B cell (primary cell): ENCODE data around the gene SEC14L1. TPM values are rescaled to one million over a fixed set of nuclear protein-coding genes. Genes with fewer than 3 reads are reported as not detected.
A peak's percentile ranks its signal among the peaks of the same experiment; 100 is the strongest.

Experiments used
- ATAC-seq: fragments of 200-7000 bp; cut with Tn5 transposase; one replicate; pipeline ENCODE4 v1.10.0; 2021; ENCODE audit warnings: low read depth, mild to moderate bottlenecking, moderate number of reproducible peaks, moderate library complexity
- CTCF ChIA-PET: fragments of 350-600 bp; sonication (Branson Sonifier 250); formaldehyde crosslinking; loops from one replicate; lab custom pipeline; 2021; ENCODE audit warnings: antibody characterized with exemption, inconsistent platforms; lab: Charles Lee
- POLR2A ChIA-PET: fragments of 350-600 bp; sonication (Branson Sonifier 250); formaldehyde crosslinking; loops from one replicate; lab custom pipeline; 2021; ENCODE audit warnings: antibody characterized with exemption; lab: Charles Lee
- DNase-seq: peaks from one replicate; pipeline ENCODE4 v3.0.0; 2013
- H2AFZ ChIP-seq: 2 replicates; pipeline ENCODE4 v1.6.1; 2012; ENCODE audit warnings: mild to moderate bottlenecking, low read depth, low read length; ENCODE audit not compliant: insufficient read depth, poor library complexity, severe bottlenecking
- H3K27ac ChIP-seq, 2 donors: 1 replicate in 1 of 2; 2 replicates in 1 of 2; pipeline ENCODE4 v1.5.1; 2012 to 2013; ENCODE audit warnings: low read length in 2 of 2, mild to moderate bottlenecking in 2 of 2, moderate library complexity in 1 of 2
- H3K27me3 ChIP-seq, 4 experiments: fragments of 200-600 bp in 1 of 4; sonication (generic) in 1 of 4; replicated peaks in 1 of 4; 1 replicate in 2 of 4; 2 replicates in 2 of 4; pipeline versions ENCODE4 v1.6.1 to v1.7.0; 2013 to 2016; ENCODE audit warnings: low read length in 3 of 4, mild to moderate bottlenecking in 2 of 4, mixed read lengths in 1 of 4, moderate library complexity in 1 of 4; ENCODE audit not compliant: insufficient read depth in 4 of 4, control insufficient read depth in 3 of 4; ENCODE audit errors: control extremely low read depth in 1 of 4
- H3K36me3 ChIP-seq, 2 experiments: replicated peaks in 1 of 2; 1 replicate in 1 of 2; 2 replicates in 1 of 2; pipeline versions ENCODE4 v1.6.1 to v1.7.1; 2013; ENCODE audit warnings: low read length in 1 of 2; ENCODE audit not compliant: insufficient read depth in 2 of 2, control insufficient read depth in 1 of 2; ENCODE audit errors: control extremely low read depth in 1 of 2, extremely low read depth in 1 of 2
- H3K4me1 ChIP-seq, 2 donors: fragments of 200-600 bp in 1 of 2; sonication (generic) in 1 of 2; 1 replicate in 1 of 2; 2 replicates in 1 of 2; pipeline versions ENCODE4 v1.5.1 to v1.6.1; 2013 to 2017; ENCODE audit warnings: low read length in 2 of 2; ENCODE audit not compliant: control insufficient read depth in 2 of 2, insufficient read depth in 2 of 2
- H3K4me2 ChIP-seq: replicated peaks from 2 replicates; pipeline ENCODE3; 2012; ENCODE audit warnings: mild to moderate bottlenecking, low read depth, low read length; ENCODE audit not compliant: poor library complexity, severe bottlenecking
- H3K4me3 ChIP-seq, 5 experiments: fragments of 200-600 bp in 1 of 5; sonication (generic) in 1 of 5; 1 replicate in 3 of 5; 2 replicates in 2 of 5; pipeline versions ENCODE4 v1.5.1 to v1.7.0; 2011 to 2016; ENCODE audit warnings: low read length in 4 of 5, mild to moderate bottlenecking in 4 of 5, low read depth in 2 of 5, control low read depth in 1 of 5, moderate library complexity in 1 of 5; ENCODE audit not compliant: insufficient read depth in 1 of 5; ENCODE audit errors: control extremely low read depth in 1 of 5, extremely low read depth in 1 of 5
- H3K79me2 ChIP-seq: fragments of 200-600 bp; sonication (generic); one replicate; pipeline ENCODE4 v1.6.0; 2016; ENCODE audit warnings: low read length; ENCODE audit not compliant: control insufficient read depth, insufficient read depth
- H3K9ac ChIP-seq: fragments of 200-600 bp; sonication (generic); 2 replicates; pipeline ENCODE4 v1.6.1; 2017; ENCODE audit warnings: mild to moderate bottlenecking, low read length, moderate library complexity
- H3K9me3 ChIP-seq, 3 donors: one replicate each; pipeline versions ENCODE4 v1.6.1 to v1.7.1; 2013; ENCODE audit warnings: low read length in 2 of 3; ENCODE audit not compliant: control insufficient read depth in 2 of 3, insufficient read depth in 1 of 3; ENCODE audit errors: control extremely low read depth in 1 of 3
- H4K20me1 ChIP-seq: 2 replicates; pipeline ENCODE4 v1.6.0; 2012; ENCODE audit warnings: mild to moderate bottlenecking, low read length; ENCODE audit not compliant: insufficient read depth, control insufficient read depth, poor library complexity, severe bottlenecking
- H3K27ac Mint-ChIP-seq: one replicate; pipeline ENCODE4 v1.8.0; 2021; ENCODE audit warnings: mixed read lengths
- H3K27me3 Mint-ChIP-seq: one replicate; pipeline ENCODE4 v1.8.0; 2021; ENCODE audit warnings: mixed read lengths
- H3K4me1 Mint-ChIP-seq: one replicate; pipeline ENCODE4 v1.8.0; 2021; ENCODE audit warnings: mixed read lengths
- H3K4me3 Mint-ChIP-seq: one replicate; pipeline ENCODE4 v1.8.0; 2021; ENCODE audit warnings: mixed read lengths
- H3K9me3 Mint-ChIP-seq: one replicate; pipeline ENCODE4 v1.8.0; 2022; ENCODE audit warnings: mixed read lengths; ENCODE audit not compliant: insufficient read depth
- CTCF ChIP-seq: fragments of 200-600 bp; IDR thresholded peaks from one replicate; pipeline ENCODE4 v1.8.0; 2022; ENCODE audit warnings: antibody characterized with exemption, mild to moderate bottlenecking
- EZH2 ChIP-seq: IDR thresholded peaks from 2 replicates; pipeline ENCODE4 v1.6.1; 2012; ENCODE audit warnings: borderline replicate concordance, low read depth, mild to moderate bottlenecking, moderate library complexity, low read length; ENCODE audit not compliant: insufficient read depth, poor library complexity, severe bottlenecking
- WGBS: methylation state at CpG from one replicate; pipeline ENCODE4 v1.1.5; 2013; ENCODE audit warnings: missing lambda C conversion rate; ENCODE audit not compliant: insufficient coverage; 5-methylcytosine and 5-hydroxymethylcytosine counted together
- intact Hi-C: fragments of 100-400 bp; cut with micrococcal nuclease; formaldehyde crosslinking; loops from one replicate; pipeline ENCODE4 v1.10.0; 2022
- polyA plus RNA-seq: library from polyadenylated mRNA; depleted of rRNA; stranded (reverse); fragments of >200 nt; gene quantifications from 2 replicates; pipeline ENCODE4 v1.2.3, GENCODE V29; 2012
- total RNA-seq, 2 donors: library from RNA; stranded (reverse); fragments of 120-200 nt in 1 of 2; gene quantifications; 1 replicate in 1 of 2; 2 replicates in 1 of 2; pipeline versions ENCODE4 v1.2.3 to v1.2.4, GENCODE V29; 2013 to 2022

SEC14L1 gene
- total and polyA plus RNA-seq, 2 donors (not counting 1 experiment from before 2014, with no cell fraction given): 37.7 to 103 TPM

GRCh38 chr17:77098884-77099545 is 41.8 kb upstream of the SEC14L1 start:
- WGBS: 95% methylated on average over 3 of the region's 9 CpGs
- H3K27ac ChIP-seq: no peak overlapping the region
- no peak for DNase-seq

More at GRCh38 chr17:77098884-77099545, 41.8 kb upstream of the SEC14L1 start:
- intact Hi-C loops: no loop called here
- H3K9me3 ChIP-seq: no peaks in the 10 kb centered on the region
- Mint-ChIP-seq H3K4me3 (no peak overlapping the region), H3K27me3 (no peaks in the 10 kb centered on the region), H3K4me1 (peaks cover 21% of the 10 kb centered on the region), H3K27ac (peak overlapping the region; percentile 15), H3K9me3 (no peaks in the 10 kb centered on the region)
- POLR2A ChIA-PET: interaction anchor here (1.1 kb wide), 1 partner anchor 42 kb away, joined by 5 read pairs; the partner anchor contains the start of gene SEC14L1
- peak; percentile 31 for ATAC-seq
- CTCF ChIA-PET: interaction anchor here (0.6 to 4.2 kb wide), 5 partner anchors 8 to 47 kb away, joined by 3 to 21 read pairs (median 8); no protein-coding TSS in a partner anchor
- no peak overlapping the region for H3K9ac ChIP-seq
- peaks cover 5% of the 10 kb centered on the region for H4K20me1 ChIP-seq
- no peaks in the 10 kb centered on the region for H3K79me2 ChIP-seq
- no peak overlapping the region for H2AFZ ChIP-seq
- H3K4me3 ChIP-seq: no peak overlapping the region
- peaks cover 0 to 9% of the 10 kb centered on the region in 2 donors for H3K4me1 ChIP-seq
- TF ChIP-seq EZH2 (no peak), CTCF (no peak)
- peaks cover 0 to 39% of the 10 kb centered on the region in 2 experiments for H3K36me3 ChIP-seq
- no peaks in the 10 kb centered on the region for H3K27me3 ChIP-seq
- H3K4me2 ChIP-seq: no peak overlapping the region
